Measurements from ENCODE around the gene TACR3.
"Not testable (repeated sequence)": the region's sequence is repeated elsewhere in the genome, so short reads cannot be mapped to it uniquely, and the experiment has no call there.

The TACR3 gene

DNA sequence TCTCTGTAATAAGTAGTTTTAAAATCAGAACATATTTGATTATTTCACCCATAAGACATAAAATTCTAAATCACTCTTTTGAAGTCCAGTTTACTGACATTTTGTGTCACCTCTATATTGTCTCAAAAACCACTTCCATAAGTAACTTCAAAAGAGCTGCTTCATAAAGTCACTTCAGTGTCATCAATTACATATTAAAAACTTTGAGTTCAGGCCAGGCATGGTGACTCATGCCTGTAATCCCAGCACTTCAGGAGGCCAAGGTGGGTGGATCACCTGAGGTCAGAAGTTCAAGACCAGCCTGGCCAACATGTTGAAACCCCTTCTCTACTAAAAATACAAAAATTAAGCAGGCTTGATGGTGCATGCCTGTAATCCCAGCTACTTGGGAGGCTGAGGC lies 53.0 kb downstream of the TACR3 start:
- H3K4me1 ChIP-seq (ENCODE audit: insufficient read depth, low read length); H3K4me3 ChIP-seq (ENCODE audit: low read length); H3K9me3 ChIP-seq (ENCODE audit: insufficient read depth, low read depth, low read length); H3K9ac ChIP-seq (ENCODE audit: low read depth, low read length); H3K27me3 ChIP-seq (ENCODE audit: insufficient read depth, low read length); H3K36me3 ChIP-seq (ENCODE audit: insufficient read depth, low read depth, low read length); H3K27ac ChIP-seq (ENCODE audit: low read length): not testable (repeated sequence)

DNA sequence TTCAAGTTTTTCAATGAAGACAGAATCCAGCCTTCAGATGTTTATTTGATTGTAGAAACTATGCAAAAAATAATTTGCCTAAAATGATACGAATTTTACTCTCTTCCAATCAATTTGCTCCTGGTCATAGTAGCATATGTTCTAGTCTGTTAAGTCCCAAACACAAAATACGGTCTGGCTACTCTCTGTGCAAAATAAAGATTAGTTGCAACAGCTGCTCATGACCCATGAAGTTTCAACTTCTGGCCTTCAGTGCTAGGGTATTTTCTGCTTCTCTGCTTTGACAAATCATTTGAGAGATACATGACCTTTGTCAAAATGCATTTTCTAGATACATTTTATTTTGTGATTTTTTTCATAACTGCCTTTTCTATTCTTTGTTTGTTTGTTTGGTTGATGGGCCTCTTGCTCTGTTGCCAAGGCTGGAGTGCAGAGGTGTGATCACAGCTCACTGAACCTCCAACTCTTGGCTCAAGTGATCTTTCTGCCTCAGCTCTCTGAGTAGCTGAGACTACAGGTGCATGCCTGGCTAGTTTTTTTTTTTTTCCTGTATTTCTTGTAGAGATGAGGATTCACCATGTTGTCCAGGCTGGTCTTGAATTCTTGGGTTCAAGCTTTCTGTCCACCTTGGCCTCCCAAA lies 55.2 kb downstream of the TACR3 start:
- H3K36me3 ChIP-seq (ENCODE audit: insufficient read depth, low read depth, low read length) = no peaks in the 10 kb centered on the region
- H3K4me3 ChIP-seq (ENCODE audit: low read length) = no peak overlapping the region
- no peaks in the 10 kb centered on the region for H3K9me3 ChIP-seq (ENCODE audit: insufficient read depth, low read depth, low read length)
- H3K27ac ChIP-seq (ENCODE audit: low read length) = no peak overlapping the region
- no peak overlapping the region for H3K9ac ChIP-seq (ENCODE audit: low read depth, low read length)
- H3K27me3 ChIP-seq (ENCODE audit: insufficient read depth, low read length) = no peaks in the 10 kb centered on the region
- no peaks in the 10 kb centered on the region for H3K4me1 ChIP-seq (ENCODE audit: insufficient read depth, low read length)

DNA sequence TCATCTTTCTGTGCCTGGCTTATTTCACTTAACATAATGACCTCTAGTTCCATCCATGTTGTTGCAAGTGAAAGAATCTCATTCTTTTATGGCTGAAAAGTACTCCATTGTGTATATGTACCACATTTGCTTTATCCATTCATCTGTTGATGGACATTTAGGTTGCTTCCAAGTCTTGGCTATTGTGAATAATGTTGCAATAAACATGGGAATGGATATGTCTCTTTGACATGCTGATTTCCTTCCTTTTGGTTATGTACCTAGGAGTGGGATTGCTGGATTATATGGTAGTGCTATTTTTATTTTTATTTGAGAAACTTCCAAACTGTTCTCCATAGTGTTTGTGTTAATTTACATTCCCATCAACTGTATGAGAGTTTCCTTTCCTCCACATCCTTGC lies 71.2 kb downstream of the TACR3 start:
- no peak overlapping the region for H3K4me3 ChIP-seq (ENCODE audit: low read length)
- H3K9ac ChIP-seq (ENCODE audit: low read depth, low read length) = no peak overlapping the region
- no peaks in the 10 kb centered on the region for H3K4me1 ChIP-seq (ENCODE audit: insufficient read depth, low read length)
- H3K36me3 ChIP-seq (ENCODE audit: insufficient read depth, low read depth, low read length) = no peaks in the 10 kb centered on the region
- H3K27ac ChIP-seq (ENCODE audit: low read length) = no peak overlapping the region
- H3K27me3 ChIP-seq (ENCODE audit: insufficient read depth, low read length) = no peaks in the 10 kb centered on the region
- H3K9me3 ChIP-seq (ENCODE audit: insufficient read depth, low read depth, low read length) = no peaks in the 10 kb centered on the region

DNA sequence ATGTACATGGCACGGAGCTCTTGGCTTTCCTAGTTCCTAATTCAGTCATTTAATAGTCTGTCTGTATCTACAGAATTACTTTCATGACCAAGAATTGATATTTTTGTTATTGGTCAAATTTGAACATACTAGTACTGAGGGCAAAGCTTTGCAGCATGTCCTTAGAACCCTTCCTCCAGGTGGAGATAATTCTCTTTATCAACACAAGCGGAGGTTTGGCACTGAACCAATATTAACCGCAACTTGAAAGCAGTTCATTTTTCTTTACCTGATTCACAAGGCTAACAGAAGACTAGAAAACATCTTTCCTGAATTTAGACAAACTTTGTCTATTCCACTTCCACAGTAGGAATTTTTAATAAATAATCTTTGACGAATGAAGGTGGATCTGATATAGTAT lies 73.8 kb downstream of the TACR3 start:
- Histone ChIP-seq H3K9me3 (ENCODE audit: insufficient read depth, low read depth, low read length) (no peaks in the 10 kb centered on the region), H3K36me3 (ENCODE audit: insufficient read depth, low read depth, low read length) (no peaks in the 10 kb centered on the region), H3K27me3 (ENCODE audit: insufficient read depth, low read length) (no peaks in the 10 kb centered on the region), H3K4me3 (ENCODE audit: low read length) (no peak overlapping the region), H3K4me1 (ENCODE audit: insufficient read depth, low read length) (no peaks in the 10 kb centered on the region), H3K27ac (ENCODE audit: low read length) (no peak overlapping the region), H3K9ac (ENCODE audit: low read depth, low read length) (no peak overlapping the region)

DNA sequence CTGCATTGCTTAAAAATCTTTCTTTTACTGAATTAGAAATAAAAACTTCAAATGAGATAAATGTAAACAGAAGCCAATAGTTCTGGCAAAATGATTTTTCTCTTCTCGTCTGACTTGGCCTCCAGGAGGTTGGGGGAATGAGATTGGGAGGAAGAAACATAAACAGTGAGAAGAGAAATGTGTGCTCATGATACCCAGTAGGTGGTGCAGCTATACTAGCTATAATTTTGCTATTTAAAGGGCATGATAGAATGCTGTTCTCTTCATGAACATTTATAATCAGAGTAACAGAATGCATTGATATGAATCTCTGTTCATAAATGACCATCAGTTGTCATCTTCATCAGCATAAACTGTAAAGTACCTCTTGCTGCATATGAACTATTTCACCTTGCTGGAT lies 85.5 kb downstream of the TACR3 start:
- no peaks in the 10 kb centered on the region for H3K36me3 ChIP-seq (ENCODE audit: insufficient read depth, low read depth, low read length)
- no peaks in the 10 kb centered on the region for H3K9me3 ChIP-seq (ENCODE audit: insufficient read depth, low read depth, low read length)
- no peak overlapping the region for H3K9ac ChIP-seq (ENCODE audit: low read depth, low read length)
- H3K4me1 ChIP-seq (ENCODE audit: insufficient read depth, low read length) = no peaks in the 10 kb centered on the region
- no peak overlapping the region for H3K27ac ChIP-seq (ENCODE audit: low read length)
- H3K27me3 ChIP-seq (ENCODE audit: insufficient read depth, low read length) = no peaks in the 10 kb centered on the region
- H3K4me3 ChIP-seq (ENCODE audit: low read length) = no peak overlapping the region

DNA sequence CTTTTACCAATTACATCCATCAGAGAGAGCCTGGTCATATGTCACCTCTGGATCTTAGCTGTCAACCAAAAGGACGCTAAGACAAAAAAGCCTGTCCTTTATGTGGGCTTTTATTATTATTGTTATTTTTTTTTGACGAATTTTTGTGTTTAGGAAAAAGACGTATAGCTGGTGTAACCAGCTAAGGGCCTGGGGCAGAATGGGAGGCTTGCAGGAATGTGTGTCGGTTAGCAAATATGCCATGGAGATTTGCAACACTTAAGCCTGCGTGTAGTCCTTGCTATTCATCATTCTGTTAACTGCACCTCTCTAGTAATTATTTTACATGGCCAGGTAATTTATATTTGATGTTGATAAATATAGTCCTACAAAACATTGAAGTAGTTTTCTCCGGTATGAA lies 93.5 kb downstream of the TACR3 start:
- H3K4me1 ChIP-seq (ENCODE audit: insufficient read depth, low read length) = 0 out of 2 replicates have a peak, but pooled peaks cover 5% of the 10 kb centered on the region
- H3K9me3 ChIP-seq (ENCODE audit: insufficient read depth, low read depth, low read length) = no peaks in the 10 kb centered on the region
- H3K36me3 ChIP-seq (ENCODE audit: insufficient read depth, low read depth, low read length) = no peaks in the 10 kb centered on the region
- H3K4me3 ChIP-seq (ENCODE audit: low read length) = no peak overlapping the region
- H3K27me3 ChIP-seq (ENCODE audit: insufficient read depth, low read length) = no peaks in the 10 kb centered on the region
- H3K9ac ChIP-seq (ENCODE audit: low read depth, low read length) = no peak overlapping the region
- no peak overlapping the region for H3K27ac ChIP-seq (ENCODE audit: low read length)

DNA sequence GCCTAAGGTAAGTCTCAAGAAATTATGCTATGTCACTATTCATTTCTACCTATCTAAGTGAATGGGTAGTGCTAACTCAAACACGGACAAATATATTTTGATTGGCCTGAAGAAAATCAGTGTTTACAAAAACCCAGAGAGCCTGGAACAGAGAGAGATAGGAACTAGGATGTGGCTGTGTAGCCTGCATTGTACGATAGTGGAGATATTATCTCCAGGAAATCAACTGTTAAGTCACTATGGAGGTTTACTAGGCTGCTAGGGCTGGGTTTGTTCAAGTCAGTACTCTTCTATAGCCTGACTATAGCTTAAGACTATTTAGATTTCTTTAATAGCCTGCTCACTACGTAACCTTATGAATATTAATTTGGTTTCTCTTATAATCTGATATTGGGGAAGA lies 127.9 kb downstream of the TACR3 start:
- H3K4me3 ChIP-seq (ENCODE audit: low read length) = no peak overlapping the region
- no peaks in the 10 kb centered on the region for H3K9me3 ChIP-seq (ENCODE audit: insufficient read depth, low read depth, low read length)
- H3K4me1 ChIP-seq (ENCODE audit: insufficient read depth, low read length) = no peaks in the 10 kb centered on the region
- H3K27me3 ChIP-seq (ENCODE audit: insufficient read depth, low read length) = no peaks in the 10 kb centered on the region
- H3K36me3 ChIP-seq (ENCODE audit: insufficient read depth, low read depth, low read length) = no peaks in the 10 kb centered on the region
- H3K9ac ChIP-seq (ENCODE audit: low read depth, low read length) = no peak overlapping the region
- H3K27ac ChIP-seq (ENCODE audit: low read length) = no peak overlapping the region

DNA sequence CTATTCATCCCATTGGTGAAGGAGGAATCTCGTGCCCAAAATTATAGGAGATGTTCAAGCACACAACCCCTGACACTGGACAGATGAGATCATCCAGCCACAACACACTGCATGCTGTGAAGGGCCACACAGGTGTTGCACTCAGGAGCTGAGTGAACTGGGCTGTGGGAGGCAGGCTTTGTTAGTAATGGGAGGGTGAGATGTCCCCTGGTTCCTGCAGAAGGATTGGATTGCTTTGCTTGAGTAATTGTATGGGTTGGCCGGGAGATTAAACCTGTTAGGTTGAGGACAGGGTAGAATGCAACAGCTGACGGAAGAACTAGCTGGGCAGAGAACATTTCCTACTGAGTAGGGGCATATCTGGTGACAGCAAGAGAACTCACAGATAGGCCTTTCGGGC lies 152.2 kb downstream of the TACR3 start:
- Histone ChIP-seq H3K9me3 (ENCODE audit: insufficient read depth, low read depth, low read length) (no peaks in the 10 kb centered on the region), H3K36me3 (ENCODE audit: insufficient read depth, low read depth, low read length) (no peaks in the 10 kb centered on the region), H3K4me1 (ENCODE audit: insufficient read depth, low read length) (no peaks in the 10 kb centered on the region), H3K4me3 (ENCODE audit: low read length) (no peak overlapping the region), H3K27me3 (ENCODE audit: insufficient read depth, low read length) (no peaks in the 10 kb centered on the region), H3K9ac (ENCODE audit: low read depth, low read length) (no peak overlapping the region), H3K27ac (ENCODE audit: low read length) (no peak overlapping the region)

DNA sequence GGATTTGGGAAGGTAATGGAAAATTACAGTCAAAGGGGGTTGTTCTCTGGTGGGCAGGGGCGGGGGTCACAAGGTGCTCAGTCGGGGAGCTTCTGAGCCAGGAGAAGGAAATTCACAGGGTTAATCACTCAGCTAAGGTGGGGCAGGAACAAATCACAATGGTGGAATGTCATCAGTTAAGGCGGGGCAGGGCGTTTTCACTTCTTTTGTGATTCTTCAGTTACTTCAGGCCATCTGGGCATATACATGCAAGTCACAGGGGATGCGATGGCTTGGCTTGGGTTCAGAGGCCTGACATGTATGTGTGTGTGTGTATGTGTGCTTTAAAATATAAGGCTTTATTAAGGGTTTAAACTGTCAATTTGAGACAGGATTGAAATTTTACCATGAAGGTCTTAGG lies 160.6 kb downstream of the TACR3 start:
- H3K36me3 ChIP-seq (ENCODE audit: insufficient read depth, low read depth, low read length); H3K9me3 ChIP-seq (ENCODE audit: insufficient read depth, low read depth, low read length); H3K27ac ChIP-seq (ENCODE audit: low read length); H3K4me1 ChIP-seq (ENCODE audit: insufficient read depth, low read length); H3K27me3 ChIP-seq (ENCODE audit: insufficient read depth, low read length); H3K9ac ChIP-seq (ENCODE audit: low read depth, low read length); H3K4me3 ChIP-seq (ENCODE audit: low read length): not testable (repeated sequence)
